ENCODE measurements around the gene RNF149.

- TF ChIP-seq POLR2A (IDR thresholded peaks at IDR 0.05; ENCODE audit: low read depth, low read length) (no peak), POLR2AphosphoS5 (IDR thresholded peaks at IDR 0.05; ENCODE audit: low read depth, low read length) (no peak), TAF1 (IDR thresholded peaks at IDR 0.05; ENCODE audit: borderline replicate concordance, low read depth, low read length) (no peak)
Observed at GRCh38 chr2:101351207-101351606, 42.7 kb upstream of the RNF149 start.

Measured in GM12892 (cell line).